ENCODE results near the gene SGK1.

- no peak for TF ChIP-seq SUZ12 (IDR thresholded peaks at IDR 0.05)
- TF ChIP-seq TARDBP (IDR thresholded peaks at IDR 0.05) = no peak
- no peak for TF ChIP-seq CTBP1 (IDR thresholded peaks at IDR 0.05; ENCODE audit: borderline replicate concordance)
- TF ChIP-seq, protein P1, sequence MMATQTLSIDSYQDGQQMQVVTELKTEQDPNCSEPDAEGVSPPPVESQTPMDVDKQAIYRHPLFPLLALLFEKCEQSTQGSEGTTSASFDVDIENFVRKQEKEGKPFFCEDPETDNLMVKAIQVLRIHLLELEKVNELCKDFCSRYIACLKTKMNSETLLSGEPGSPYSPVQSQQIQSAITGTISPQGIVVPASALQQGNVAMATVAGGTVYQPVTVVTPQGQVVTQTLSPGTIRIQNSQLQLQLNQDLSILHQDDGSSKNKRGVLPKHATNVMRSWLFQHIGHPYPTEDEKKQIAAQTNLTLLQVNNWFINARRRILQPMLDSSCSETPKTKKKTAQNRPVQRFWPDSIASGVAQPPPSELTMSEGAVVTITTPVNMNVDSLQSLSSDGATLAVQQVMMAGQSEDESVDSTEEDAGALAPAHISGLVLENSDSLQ (IDR thresholded peaks at IDR 0.05) = no peak
- TF ChIP-seq SP1 (IDR thresholded peaks at IDR 0.05) = no peak
- no peak for TF ChIP-seq ZNF384 (IDR thresholded peaks at IDR 0.05)
- no peak for TF ChIP-seq HDGF (IDR thresholded peaks at IDR 0.05; ENCODE audit: borderline replicate concordance)
- no peak for TF ChIP-seq LEF1 (IDR thresholded peaks at IDR 0.05; ENCODE audit: borderline replicate concordance)
- no peak for TF ChIP-seq ELF4 (IDR thresholded peaks at IDR 0.05)
- TF ChIP-seq FOXA1 (IDR thresholded peaks at IDR 0.05) = no peak
These were observed 121.2 kb downstream of the SGK1 start for GRCh38 chr6:134196568-134197193.

All from HEK293T (cell line).